GM23338 (cell line): ENCODE results near the gene RAPGEF3. TPM values are rescaled to one million over a fixed set of nuclear protein-coding genes. Genes with fewer than 3 reads are reported as not detected.

Source experiments
- ATAC-seq: fragments of 200-7000 bp; cut with Tn5 transposase; 3 replicates; pipeline ENCODE4 v1.9.1; 2020
- DNase-seq: peaks from one replicate; pipeline ENCODE4 v3.0.0-alpha.2; 2015; ENCODE audit warnings: low spot score
- H2AFZ ChIP-seq: fragments of 200-600 bp; sonication (generic); 2 replicates; pipeline ENCODE4 v1.8.0; 2016; ENCODE audit warnings: antibody characterized with exemption, mild to moderate bottlenecking, moderate library complexity
- H3F3A ChIP-seq: fragments of 200-600 bp; sonication (generic); replicated peaks from 2 replicates; pipeline ENCODE4 v1.8.0; 2017; ENCODE audit warnings: antibody characterized with exemption, mixed run types, low read depth
- H3K27ac ChIP-seq: fragments of 200-600 bp; sonication (generic); 2 replicates; pipeline ENCODE4 v1.6.1; 2016; ENCODE audit warnings: low read depth
- H3K27me3 ChIP-seq: fragments of 200-600 bp; sonication (generic); 2 replicates; pipeline ENCODE4 v1.8.0; 2016; ENCODE audit warnings: mild to moderate bottlenecking, mixed run types, moderate library complexity; ENCODE audit not compliant: insufficient read depth
- H3K36me3 ChIP-seq: fragments of 200-600 bp; sonication (generic); 2 replicates; pipeline ENCODE4 v1.8.0; 2016; ENCODE audit warnings: mild to moderate bottlenecking; ENCODE audit not compliant: insufficient read depth
- H3K4me1 ChIP-seq: fragments of 200-600 bp; sonication (generic); 2 replicates; pipeline ENCODE4 v1.8.0; 2016; ENCODE audit warnings: mild to moderate bottlenecking, moderate library complexity; ENCODE audit not compliant: insufficient read depth
- H3K4me2 ChIP-seq: fragments of 200-600 bp; sonication (generic); 2 replicates; pipeline ENCODE4 v1.7.1; 2017; ENCODE audit warnings: mixed run types
- H3K4me3 ChIP-seq: fragments of 200-600 bp; sonication (generic); 2 replicates; pipeline ENCODE4 v1.6.1; 2016; ENCODE audit warnings: mixed run types
- H3K79me2 ChIP-seq: fragments of 200-600 bp; sonication (generic); replicated peaks from 2 replicates; pipeline ENCODE4 v1.8.0; 2017; ENCODE audit warnings: mild to moderate bottlenecking; ENCODE audit not compliant: insufficient read depth
- H3K9me2 ChIP-seq: fragments of 200-600 bp; sonication (generic); 2 replicates; pipeline ENCODE4 v1.8.0; 2017; ENCODE audit not compliant: insufficient read depth
- H4K20me1 ChIP-seq: fragments of 200-600 bp; sonication (generic); replicated peaks from 2 replicates; pipeline ENCODE4 v1.8.0; 2017; ENCODE audit warnings: mild to moderate bottlenecking; ENCODE audit not compliant: insufficient read depth
- H3K27ac Mint-ChIP-seq: 2 replicates; pipeline ENCODE4 v1.8.0; 2020; ENCODE audit warnings: inconsistent platforms, mild to moderate bottlenecking, moderate library complexity, mixed read lengths
- H3K27me3 Mint-ChIP-seq: 3 replicates; pipeline ENCODE4 v1.8.0; 2022; ENCODE audit warnings: low read depth, mild to moderate bottlenecking, moderate library complexity, mixed read lengths, inconsistent platforms; ENCODE audit not compliant: insufficient read depth, poor library complexity
- H3K36me3 Mint-ChIP-seq: 3 replicates; pipeline ENCODE4 v1.8.0; 2021; ENCODE audit warnings: low read depth, mild to moderate bottlenecking, inconsistent platforms, moderate library complexity, mixed read lengths
- H3K4me1 Mint-ChIP-seq: 3 replicates; pipeline ENCODE4 v1.8.0; 2020; ENCODE audit warnings: mild to moderate bottlenecking, inconsistent platforms, mixed read lengths
- H3K4me3 Mint-ChIP-seq: 3 replicates; pipeline ENCODE4 v1.8.0; 2021; ENCODE audit warnings: moderate library complexity, mild to moderate bottlenecking, inconsistent platforms, mixed read lengths
- H3K9me3 Mint-ChIP-seq: 3 replicates; pipeline ENCODE4 v1.8.0; 2020; ENCODE audit warnings: moderate library complexity, mild to moderate bottlenecking, inconsistent platforms, mixed read lengths
- JUNB ChIP-seq: IDR thresholded peaks from one replicate; pipeline ENCODE4 v1.6.1; 2016; ENCODE audit warnings: antibody characterized with exemption; ENCODE audit not compliant: unreplicated experiment
- POLR2AphosphoS5 ChIP-seq: IDR thresholded peaks from 2 replicates; pipeline ENCODE4 v1.6.1; 2016; ENCODE audit warnings: antibody characterized with exemption, low read depth
- REST ChIP-seq: IDR thresholded peaks from one replicate; pipeline ENCODE4 v1.6.1; 2018; ENCODE audit warnings: antibody characterized with exemption; ENCODE audit not compliant: unreplicated experiment
- ZNF114 ChIP-seq: fragments of 250-450 bp; sonication (Bioruptor Pico); IDR thresholded peaks from 2 replicates; pipeline ENCODE4 v1.5.0; 2020; ENCODE audit warnings: mild to moderate bottlenecking, moderate library complexity
- polyA plus RNA-seq: library from polyadenylated mRNA; unstranded; fragments of >200 nt; fragmentation: Nextera tagmentation; extraction: Ambion mirVana; gene quantifications from 2 replicates; pipeline ENCODE4 v1.2.1, GENCODE V29; 2016
- total RNA-seq: library from RNA; depleted of rRNA; stranded (reverse); fragments of >200 nt; shearing (Covaris generic); gene quantifications from 2 replicates; pipeline ENCODE4 v1.2.3, GENCODE V29; 2014

The RAPGEF3 gene
- total and polyA plus RNA-seq, 2 experiments from 2014 or later: 2.3 to 11.8 TPM

DNA sequence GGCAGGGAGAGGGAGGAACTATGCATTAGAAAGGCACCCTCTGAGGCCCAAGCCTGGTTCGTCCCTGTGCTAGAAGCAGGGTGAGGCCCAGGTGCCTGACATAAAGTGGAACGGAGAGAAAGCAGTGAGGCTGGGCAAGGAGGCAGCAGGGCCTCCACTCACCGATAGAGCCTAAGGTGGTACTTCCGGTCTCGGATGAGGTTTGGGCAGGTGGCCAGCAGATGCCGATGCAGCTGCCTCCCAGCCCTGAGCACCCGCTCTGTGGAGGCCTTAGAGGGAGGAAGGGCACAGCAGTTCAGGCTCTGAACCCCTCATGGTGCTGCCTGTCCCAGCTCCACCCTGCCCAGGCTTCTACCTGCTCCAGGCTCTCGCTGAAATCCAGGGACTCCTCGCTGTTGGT is 7.1 kb downstream of the RAPGEF3 start:
- H3K4me2 ChIP-seq: no peak overlapping the region
- Mint-ChIP-seq H3K9me3 (no peaks in the 10 kb centered on the region), H3K36me3 (peaks cover 4% of the 10 kb centered on the region; the same call in 1 of the 3 replicates), H3K27me3 (peaks cover 14% of the 10 kb centered on the region), H3K27ac (no peak overlapping the region), H3K4me1 (peaks cover 53% of the 10 kb centered on the region), H3K4me3 (no peak overlapping the region)
- ATAC-seq (no peak), DNase-seq (no peak)
- no peak overlapping the region for H3K27ac ChIP-seq
- no peaks in the 10 kb centered on the region for H3K9me2 ChIP-seq
- no peak overlapping the region for H3K4me3 ChIP-seq
- no peak for TF ChIP-seq JUNB
- no peaks in the 10 kb centered on the region for H3K36me3 ChIP-seq
- no peaks in the 10 kb centered on the region for H4K20me1 ChIP-seq
- H3K27me3 ChIP-seq: no peaks in the 10 kb centered on the region
- no peaks in the 10 kb centered on the region for H3F3A ChIP-seq
- H3K4me1 ChIP-seq: peaks cover 16% of the 10 kb centered on the region
- no peaks in the 10 kb centered on the region for H3K79me2 ChIP-seq
- no peak overlapping the region for H2AFZ ChIP-seq

DNA sequence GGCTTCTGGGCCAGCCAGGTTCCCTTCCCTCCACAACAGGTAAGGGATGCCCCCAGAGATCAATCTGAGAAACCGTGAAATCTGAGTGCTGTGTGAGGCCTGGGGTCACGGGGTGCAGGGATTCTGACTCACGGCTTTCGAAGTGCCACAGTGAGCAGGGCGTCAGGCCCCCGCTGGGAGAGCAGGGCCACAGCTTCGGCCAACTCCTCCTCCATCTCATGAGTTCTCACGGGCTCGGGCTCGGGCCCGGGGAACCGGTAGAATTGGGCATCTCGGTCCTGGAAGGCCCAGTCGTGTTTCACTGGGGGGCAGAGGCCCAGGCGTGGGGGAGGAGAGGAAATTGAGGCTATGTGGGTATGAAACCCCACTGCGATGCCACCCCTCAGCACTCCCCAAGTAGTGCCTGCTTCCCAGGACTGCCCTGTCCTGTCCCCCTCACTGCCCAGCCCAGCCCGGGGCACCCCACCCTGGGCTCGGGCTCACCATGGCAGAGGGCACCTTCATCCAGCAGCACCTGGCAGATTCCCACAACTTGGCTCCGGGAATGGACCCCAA is 7.7 kb downstream of the RAPGEF3 start:
- Mint-ChIP-seq H3K36me3 (peaks cover 4% of the 10 kb centered on the region; the same call in 1 of the 3 replicates), H3K27ac (no peak overlapping the region), H3K27me3 (peaks cover 14% of the 10 kb centered on the region), H3K9me3 (no peaks in the 10 kb centered on the region), H3K4me1 (peaks cover 48% of the 10 kb centered on the region), H3K4me3 (no peak overlapping the region)
- H3K4me3 ChIP-seq: no peak overlapping the region
- no peaks in the 10 kb centered on the region for H3K9me2 ChIP-seq
- no peak overlapping the region for H2AFZ ChIP-seq
- no peaks in the 10 kb centered on the region for H3K27me3 ChIP-seq
- H3K36me3 ChIP-seq: no peaks in the 10 kb centered on the region
- peaks cover 16% of the 10 kb centered on the region for H3K4me1 ChIP-seq
- no peak for ATAC-seq
- DNase-seq: no peak
- H3K4me2 ChIP-seq: no peak overlapping the region
- H4K20me1 ChIP-seq: no peaks in the 10 kb centered on the region
- H3K27ac ChIP-seq: no peak overlapping the region
- no peaks in the 10 kb centered on the region for H3K79me2 ChIP-seq
- H3F3A ChIP-seq: no peaks in the 10 kb centered on the region
- TF ChIP-seq REST: no peak
- TF ChIP-seq POLR2AphosphoS5: no peak

DNA sequence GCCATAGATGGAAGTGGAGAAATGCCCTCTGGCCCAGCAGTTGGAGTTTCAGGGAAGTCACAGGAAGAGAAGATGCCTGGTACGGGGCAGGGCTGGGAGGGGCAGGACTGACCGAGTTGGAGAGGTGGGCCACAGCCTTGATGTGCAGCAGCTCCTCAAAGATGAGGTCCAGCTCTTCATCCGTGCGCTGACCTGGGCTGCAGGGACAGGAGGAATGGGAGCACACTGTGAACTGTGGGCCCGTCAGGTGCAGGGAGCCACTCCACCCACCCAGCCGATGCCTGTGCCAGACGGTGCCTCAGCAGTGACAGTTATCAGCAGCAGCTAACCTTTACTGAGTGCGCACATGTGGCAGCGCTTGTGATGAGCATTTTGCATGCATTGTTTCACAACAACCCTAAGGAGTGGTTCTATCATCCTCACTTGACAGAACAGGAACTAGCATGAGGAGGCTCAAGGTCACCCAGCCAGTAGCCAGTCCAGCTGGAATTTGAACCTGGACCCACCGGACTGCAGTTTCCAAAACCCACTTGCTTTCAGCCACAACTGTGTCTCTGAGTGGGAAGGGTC is 8.4 kb downstream of the RAPGEF3 start:
- no peak overlapping the region for H3K4me2 ChIP-seq
- no peak overlapping the region for H3K4me3 ChIP-seq
- no peaks in the 10 kb centered on the region for H3F3A ChIP-seq
- H2AFZ ChIP-seq: no peak overlapping the region
- no peaks in the 10 kb centered on the region for H3K9me2 ChIP-seq
- H3K4me1 ChIP-seq: peaks cover 16% of the 10 kb centered on the region
- no peak overlapping the region for H3K27ac Mint-ChIP-seq
- no peak overlapping the region for H3K4me3 Mint-ChIP-seq
- no peak for ATAC-seq
- H3K36me3 ChIP-seq: no peaks in the 10 kb centered on the region
- peaks cover 46% of the 10 kb centered on the region for H3K4me1 Mint-ChIP-seq
- H3K36me3 Mint-ChIP-seq: peaks cover 4% of the 10 kb centered on the region; the same call in 1 of the 3 replicates
- no peaks in the 10 kb centered on the region for H3K27me3 ChIP-seq
- no peak overlapping the region for H3K27ac ChIP-seq
- H3K27me3 Mint-ChIP-seq: peaks cover 18% of the 10 kb centered on the region
- H3K79me2 ChIP-seq: no peaks in the 10 kb centered on the region
- no peak for DNase-seq
- no peaks in the 10 kb centered on the region for H3K9me3 Mint-ChIP-seq
- H4K20me1 ChIP-seq: no peaks in the 10 kb centered on the region
- TF ChIP-seq ZNF114 (CRISPR knock-in tag): no peak
